GM21528 (cell line): ENCODE measurements around the gene FCER1G.
"Not testable (repeated sequence)": the region's sequence is repeated elsewhere in the genome, so short reads cannot be mapped to it uniquely, and the experiment has no call there.

ENCODE experiments used
- ATAC-seq: cut with Tn5 transposase; IDR thresholded peaks from one replicate; pipeline ENCODE4 v1.9.1; 2021; ENCODE audit warnings: mild to moderate bottlenecking, moderate library complexity; ENCODE audit not compliant: unreplicated experiment, low FRiP score

Gene FCER1G

DNA sequence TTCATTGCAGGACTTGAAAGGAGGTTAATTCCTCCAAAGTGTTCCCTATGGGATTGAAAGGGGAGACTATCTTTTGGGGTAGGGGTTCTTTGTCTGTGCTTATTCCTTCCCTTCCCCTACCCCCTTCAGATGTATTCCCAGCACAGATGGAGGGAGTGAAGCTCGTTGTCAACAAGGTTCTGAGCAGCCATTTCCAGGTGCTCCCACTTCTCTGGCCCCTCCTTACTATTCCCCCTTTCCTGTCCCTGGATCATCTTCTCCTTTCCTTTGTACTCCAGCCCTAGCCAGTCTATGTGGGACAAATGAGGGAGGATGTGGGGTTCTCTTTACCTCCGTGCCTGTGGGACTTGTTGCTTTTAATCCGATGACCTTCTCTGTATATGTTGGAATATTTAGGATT is 11.7 kb downstream of the FCER1G start:
- no peak for ATAC-seq

GRCh38 chr1:161227196-161227871 is 12.2 kb downstream of the FCER1G start:
- ATAC-seq = peak; percentile 39

DNA sequence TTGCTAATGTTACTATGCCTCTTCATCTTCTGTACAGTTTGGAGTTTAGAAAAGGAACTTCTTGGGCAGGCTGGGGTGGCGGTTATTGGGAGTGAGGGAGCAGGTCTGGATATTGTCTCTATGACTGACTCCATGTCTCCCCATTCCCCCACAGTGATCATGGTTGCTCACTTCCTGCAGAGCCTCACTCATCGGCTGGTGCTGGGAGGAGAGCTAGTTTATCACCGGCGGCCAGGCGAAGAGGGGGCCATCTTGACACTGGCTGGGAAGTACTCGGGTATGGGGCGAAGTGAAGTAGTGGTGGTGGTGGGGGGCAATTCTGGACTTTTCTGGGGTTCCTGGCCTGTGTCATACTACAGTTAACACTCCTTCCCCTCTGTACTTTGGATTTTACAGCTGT is 12.9 kb downstream of the FCER1G start:
- ATAC-seq = no peak

DNA sequence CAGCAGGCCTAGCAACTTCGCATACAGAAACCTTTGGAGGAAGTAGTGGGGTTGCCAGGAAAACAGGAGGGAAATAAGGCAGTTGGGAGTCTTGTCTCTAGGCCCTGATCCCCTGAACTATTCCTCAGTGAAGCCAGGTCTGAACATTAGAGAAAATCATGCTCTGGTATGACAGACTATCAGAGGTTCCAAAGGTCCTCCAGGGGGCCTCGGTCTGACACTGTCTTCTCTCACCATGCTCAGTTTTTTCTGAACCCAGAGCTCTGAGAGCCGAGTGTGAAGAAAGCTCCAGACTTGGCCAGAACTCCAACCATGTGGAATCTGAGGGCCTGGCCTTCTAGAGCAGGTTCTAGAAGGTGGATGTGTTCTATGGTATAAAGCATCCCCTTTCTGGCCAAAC is 14.8 kb downstream of the FCER1G start:
- ATAC-seq = no peak

- ATAC-seq = no peak
These were observed 15.7 kb downstream of the FCER1G start for GRCh38 chr1:161230762-161231161.

DNA sequence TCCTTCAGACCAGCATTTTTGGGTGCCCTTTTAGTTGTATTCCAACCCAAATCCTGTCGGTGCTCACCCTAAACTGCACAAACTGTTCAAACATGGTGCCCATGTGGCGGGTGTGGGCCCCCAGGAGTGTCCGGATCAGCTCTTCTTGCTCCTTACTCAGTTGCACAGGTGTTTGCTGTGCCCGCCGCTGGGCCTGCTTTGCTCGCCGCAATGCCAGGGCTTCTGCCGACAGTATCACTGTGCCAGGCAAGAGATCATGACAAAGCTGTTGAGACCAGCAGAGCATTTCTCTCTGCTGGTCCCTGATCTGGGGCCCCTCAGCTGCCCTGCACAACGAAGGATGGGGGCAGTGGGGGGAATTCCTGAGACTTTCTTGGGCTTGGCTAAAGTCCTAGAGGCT is 18.0 kb downstream of the FCER1G start:
- no peak for ATAC-seq

DNA sequence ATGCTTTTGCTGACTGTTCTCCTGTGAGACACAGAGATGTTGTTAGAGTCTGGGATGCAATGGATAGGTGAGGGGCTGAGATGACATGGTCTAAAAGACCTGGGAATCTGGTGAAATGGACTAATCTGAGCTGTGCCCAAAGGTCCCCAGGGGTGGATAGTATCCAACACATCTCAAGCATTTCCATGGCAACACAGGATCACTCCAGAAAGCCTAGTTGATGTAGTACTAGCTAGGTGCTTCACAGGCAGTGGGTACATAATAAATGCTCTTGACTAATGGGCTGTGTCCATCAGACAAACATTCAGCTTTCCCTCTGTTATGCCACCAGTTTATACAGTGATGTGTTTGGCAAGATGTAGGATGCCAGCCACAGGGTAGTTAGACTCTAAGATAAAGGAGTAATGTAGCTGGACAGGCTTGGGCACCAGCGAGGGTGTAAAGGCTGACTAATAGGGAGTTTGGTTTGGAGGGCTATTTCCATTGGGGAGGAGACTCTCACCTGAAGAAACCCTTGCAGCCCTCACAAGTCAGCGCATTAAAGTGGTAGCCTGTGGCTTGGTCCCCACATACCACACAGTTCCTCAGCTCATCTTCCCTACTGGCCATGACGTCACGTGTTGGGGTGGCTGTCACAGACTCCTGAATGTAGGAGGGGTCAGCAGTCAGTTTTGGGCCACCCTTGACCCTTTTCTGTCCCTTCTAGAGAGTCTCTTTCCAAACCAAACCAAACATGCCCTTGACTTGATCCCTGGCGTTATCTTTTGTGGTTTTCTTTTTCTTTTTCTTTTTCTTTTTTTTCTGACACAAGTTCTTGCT is 21.1 kb downstream of the FCER1G start:
- no peak for ATAC-seq

DNA sequence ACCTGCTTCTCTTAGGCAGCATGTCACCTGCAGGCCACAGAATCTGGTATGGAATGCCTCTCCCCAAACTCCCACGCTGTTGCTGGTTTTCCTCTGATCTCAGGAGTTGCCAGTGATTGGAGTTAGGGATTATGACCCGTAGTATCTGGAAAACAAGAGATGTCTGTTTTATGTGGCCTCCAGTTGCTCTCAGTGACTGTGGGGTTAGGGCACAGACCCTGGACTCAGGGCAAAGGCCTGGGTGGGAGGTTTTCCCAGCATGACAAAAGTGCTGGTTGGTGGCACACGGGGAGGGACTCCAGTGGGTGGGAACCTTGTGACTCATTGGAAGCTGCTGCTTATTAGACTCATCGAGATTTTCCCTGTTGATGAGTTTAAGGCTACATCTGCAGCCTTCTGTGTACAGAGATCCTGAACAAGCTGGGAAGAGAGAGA is 23.0 kb downstream of the FCER1G start, which contains the start of gene NR1I3:
TSS of gene NR1I3 (minus strand) at position 165 of the 435 bp plus-strand sequence. CDS start 1,638 bp downstream, outside the sequence.
- no peak for ATAC-seq

GRCh38 chr1:161241682-161242081 is 26.6 kb downstream of the FCER1G start:
- ATAC-seq = no peak

DNA sequence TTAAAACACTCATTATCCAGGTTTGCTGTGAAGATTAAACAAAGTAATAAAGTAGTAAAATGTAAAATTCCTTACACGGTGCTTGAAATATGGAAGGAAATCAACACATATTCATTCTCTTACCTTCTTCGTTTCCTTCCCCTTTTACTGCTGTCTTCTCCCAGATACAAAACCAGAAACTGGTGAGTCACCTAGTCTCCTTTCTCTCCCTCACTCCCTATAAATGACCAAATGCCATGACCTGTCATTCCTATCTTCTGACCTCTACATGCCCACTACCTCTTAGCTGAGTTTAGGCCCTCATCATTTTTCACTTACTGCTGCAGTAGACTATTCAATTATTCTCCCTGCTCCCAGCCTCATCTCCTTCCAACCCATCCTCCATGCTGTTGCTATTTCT is 27.2 kb downstream of the FCER1G start:
- ATAC-seq = no peak

- ATAC-seq = no peak
These were observed 29.8 kb downstream of the FCER1G start for GRCh38 chr1:161244888-161245287.

DNA sequence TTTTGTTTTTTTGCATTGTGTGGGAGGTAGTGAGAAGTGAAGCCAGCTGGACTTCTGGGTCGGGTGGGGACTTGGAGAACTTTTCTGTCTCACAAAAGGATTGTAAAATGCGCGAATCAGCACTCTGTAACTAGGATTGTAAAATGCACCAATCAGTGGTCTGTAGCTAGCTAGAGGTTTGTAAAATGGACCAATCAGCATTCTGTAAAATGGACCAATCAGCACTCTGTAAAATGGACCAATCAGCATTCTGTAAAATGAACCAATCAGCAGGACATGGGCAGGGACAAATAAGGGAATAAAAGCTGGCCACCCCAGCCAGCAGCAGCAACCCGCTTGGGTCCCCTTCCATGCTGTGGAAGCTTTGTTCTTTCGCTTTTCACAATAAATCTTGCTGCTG is 35.0 kb downstream of the FCER1G start:
- ATAC-seq = not testable (repeated sequence)

- no peak for ATAC-seq
These were observed 35.7 kb downstream of the FCER1G start for GRCh38 chr1:161250829-161251228.

DNA sequence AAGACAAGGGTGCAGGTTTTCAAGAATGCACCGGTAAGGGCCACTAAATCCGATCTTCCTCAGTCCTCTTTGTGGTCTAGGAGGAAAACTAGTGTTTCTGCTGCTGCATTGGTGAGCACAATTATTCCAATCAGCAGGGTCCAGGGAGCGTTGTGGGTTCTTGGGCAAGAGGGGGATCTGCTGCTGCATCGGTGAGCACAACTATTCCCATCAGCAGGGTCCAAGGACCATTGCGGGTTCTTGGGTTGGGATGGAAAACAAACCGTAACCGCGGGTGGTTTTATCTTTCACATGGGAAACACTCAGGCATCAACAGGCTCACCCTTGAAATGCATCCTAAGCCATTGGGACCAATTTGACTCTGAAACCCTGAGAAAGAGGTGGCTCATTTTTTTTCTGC is 36.5 kb downstream of the FCER1G start:
- no peak for ATAC-seq

DNA sequence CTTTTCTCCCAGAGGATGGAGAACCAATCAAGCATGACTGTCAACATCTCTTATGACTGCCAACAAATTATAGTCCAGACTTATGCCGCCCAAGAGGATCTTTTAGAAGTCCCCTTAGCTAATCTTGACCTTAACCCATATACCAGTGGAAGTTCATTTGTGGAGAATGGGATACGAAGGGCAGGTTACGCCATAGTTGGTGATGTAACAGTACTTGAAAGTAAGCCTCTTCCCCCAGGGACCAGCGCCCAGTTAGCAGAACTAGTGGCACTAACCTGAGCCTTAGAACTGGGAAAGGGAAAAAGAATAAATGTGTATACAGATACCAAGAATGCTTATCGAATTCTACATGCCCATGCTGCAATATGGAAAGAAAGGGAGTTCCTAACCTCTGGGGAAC is 40.2 kb downstream of the FCER1G start:
- not testable (repeated sequence) for ATAC-seq

DNA sequence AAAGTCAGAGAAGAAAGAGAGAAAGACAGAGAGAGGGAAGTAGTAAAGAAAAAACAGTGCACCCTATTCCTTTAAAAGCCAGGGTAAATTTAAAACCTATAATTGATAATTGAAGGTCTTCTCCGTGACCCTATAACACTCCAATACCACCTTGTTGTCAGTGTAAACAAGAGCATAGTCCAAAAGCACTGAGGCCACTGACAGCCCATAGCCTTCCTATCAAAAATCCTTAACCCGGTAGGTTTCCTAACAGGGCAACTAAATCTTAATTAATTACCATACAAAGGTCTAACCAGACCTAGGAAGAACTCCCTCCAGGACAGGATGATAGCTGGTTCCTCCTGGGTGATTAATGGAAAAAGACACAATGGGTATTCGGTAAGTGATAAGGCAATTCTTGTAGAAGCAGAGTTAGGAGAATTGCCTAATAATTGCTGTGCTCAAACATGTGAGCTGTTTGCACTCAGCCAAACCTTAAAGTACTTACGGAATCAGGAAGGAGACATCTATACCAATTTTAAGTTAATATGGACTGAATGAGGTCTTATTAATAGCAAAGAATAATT is 40.9 kb downstream of the FCER1G start:
- ATAC-seq = not testable (repeated sequence)

- ATAC-seq = not testable (repeated sequence)
These were observed 42.0 kb downstream of the FCER1G start for GRCh38 chr1:161257109-161257508.

DNA sequence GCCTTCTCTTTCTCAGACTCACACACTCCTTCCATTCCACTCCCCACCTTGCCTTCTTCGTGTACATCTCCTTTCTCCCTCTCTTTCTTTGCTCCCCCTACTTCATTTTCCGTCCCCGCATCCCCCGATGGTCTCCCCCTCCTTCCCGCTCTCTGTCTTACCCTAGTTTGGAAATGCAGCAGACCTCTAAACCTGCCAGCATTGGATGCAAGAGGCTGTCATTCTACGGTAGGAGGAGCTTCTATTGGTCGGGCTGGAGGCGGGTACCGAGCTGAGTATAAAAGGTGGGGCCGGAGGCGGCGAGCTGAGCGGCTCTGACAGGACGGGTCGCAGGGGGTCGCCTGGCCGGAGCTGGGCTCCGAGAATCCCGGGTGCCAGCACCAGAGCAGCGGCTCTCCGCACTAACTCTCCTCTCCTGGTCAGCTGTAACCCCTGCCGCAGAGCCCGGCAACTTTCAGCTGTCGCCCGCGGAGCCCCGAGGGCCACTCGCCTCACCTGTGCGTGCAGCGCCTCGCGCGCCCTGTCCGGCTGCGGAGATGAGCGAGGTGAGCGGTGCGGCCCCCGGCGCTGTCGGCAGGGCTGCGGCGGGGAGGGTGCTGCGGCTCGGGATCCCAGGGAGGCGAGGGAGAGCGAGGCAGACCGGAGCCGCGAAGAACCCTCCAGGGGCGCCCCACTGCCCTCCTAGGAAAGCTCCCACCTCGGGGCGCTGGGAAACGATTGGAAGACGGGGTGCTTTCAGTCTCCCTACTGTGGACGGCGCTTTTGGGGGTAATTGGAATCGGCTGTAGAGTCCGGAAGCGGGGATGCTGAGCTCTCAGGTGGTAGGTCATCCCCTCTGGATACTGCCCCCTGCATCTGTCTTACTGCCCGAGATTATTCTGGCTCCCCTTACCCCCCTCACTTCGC is 43.6 kb downstream of the FCER1G start, which contains the start of gene PCP4L1:
TSS of gene PCP4L1 (plus strand) at position 307 of the 906 bp plus-strand sequence. CDS start at position 537, 230 bp downstream.
- no peak for ATAC-seq

DNA sequence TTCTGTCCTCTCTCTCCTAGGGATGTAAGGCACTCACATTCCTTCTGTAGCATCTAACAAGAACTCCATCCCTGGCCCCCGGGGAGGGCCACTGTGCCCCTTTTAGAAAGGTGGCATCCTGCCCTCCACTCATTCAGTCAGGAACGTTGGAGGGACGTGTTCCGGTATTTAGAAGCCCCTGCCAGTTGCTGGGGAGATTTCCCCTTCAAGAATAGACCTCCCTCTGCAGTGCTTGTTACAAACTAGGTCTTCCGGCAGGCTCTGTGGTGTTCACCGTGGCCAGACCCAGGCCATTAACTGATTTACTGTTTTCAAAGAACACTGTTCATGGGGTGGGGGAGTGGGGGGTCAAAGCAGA is 44.2 kb downstream of the FCER1G start:
- no peak for ATAC-seq

- no peak for ATAC-seq
These were observed 44.7 kb downstream of the FCER1G start for GRCh38 chr1:161259765-161260164.
